HG03469 (cell line): ENCODE results near the gene PVALB.

ENCODE experiments used
- ATAC-seq: cut with Tn5 transposase; IDR thresholded peaks from one replicate; pipeline ENCODE4 v1.9.1; 2021; ENCODE audit warnings: mild to moderate bottlenecking, moderate library complexity, moderate number of reproducible peaks; ENCODE audit not compliant: unreplicated experiment

Gene PVALB

DNA sequence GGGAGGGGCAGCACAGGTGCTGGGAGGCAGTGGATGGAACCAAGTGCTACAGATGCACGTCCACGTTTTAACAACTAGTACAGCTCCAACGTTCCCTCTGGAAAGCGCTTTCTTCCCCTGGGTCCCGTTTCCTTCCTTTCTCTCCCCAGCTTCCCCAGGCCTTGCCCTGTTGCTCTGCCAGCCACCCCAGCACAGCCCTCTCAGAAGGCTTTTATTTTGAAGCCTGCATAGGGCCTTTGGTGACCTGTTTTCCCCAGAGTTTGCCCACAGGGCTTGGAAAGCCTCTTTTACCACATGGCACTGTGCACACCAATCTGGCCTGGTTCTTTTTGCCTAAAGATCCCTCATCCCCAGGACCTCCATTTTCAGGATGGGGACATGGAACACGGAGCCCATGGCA lies 30.1 kb upstream of the PVALB start:
- ATAC-seq, result no peak

DNA sequence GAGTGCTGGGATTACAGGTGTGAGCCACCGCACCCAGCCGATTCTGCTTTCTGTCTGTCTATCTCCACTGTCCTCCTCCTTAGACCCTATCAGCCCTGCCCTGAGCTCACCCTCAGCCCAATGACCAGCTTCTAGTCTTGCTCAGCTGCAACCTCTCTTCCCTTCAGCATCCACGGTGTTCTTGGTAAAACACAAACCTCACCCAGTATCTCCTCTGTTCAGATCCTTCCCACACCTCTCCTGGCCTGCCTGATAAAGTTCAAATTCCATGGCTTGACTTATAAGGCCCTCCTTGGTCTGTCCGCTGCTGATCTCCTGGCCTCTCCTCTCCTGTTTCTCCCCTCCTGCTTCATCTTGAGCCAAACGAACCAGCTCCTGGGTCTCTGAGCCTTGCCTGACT lies 29.4 kb upstream of the PVALB start:
- no peak for ATAC-seq

DNA sequence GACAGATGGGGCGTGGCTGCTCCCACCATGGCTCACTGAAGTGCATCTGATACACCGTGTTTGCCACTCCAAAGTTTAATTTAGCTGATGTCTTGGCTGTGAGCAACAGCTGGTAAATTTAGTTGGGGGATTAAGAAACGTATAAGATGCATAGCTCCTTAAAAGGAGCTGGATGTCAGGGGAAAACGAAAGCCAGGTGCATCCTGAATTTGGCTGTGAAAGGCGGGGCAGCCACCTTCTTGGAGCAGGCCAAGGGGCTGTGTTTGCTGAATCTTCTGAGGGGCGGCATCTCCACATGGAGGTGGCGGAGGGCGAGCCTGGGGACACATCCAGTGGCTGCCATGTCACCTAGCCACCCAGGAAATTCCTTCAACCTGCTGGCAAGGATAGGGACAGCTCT lies 23.3 kb upstream of the PVALB start:
- ATAC-seq, result no peak

DNA sequence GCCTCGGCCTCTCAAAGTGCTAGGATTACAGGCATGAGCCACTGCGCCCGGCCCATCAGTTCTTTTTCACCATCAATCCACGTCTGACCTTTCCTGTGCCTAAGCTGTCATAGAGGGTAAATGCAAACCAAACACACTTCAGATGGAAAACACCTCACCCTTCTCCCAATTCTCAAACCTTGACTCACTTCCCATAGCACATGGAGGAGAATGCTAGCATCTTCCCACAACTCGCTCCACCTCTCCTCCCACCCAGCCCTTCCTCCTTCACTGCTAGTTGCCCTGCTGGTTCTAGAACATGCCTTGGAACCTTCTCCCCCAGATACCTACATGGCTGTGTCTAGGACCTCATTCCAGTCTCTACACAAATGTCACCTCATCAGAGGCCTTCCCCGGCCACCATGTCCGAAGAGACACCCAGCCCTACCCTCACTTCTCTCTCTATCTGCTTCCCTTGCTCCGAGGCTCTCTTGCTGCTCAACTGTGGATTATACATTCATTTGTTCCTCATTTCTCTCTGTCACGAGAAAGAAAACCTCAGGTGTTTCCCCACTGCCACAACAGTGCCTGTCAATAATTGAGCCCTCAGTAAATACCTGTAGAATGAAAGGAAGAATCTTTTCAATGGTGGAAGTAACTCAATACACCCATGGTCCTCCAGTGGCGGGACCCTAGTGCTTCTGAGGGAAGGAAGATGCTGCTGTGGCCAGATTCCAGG lies 22.7 kb upstream of the PVALB start:
- ATAC-seq, result no peak

DNA sequence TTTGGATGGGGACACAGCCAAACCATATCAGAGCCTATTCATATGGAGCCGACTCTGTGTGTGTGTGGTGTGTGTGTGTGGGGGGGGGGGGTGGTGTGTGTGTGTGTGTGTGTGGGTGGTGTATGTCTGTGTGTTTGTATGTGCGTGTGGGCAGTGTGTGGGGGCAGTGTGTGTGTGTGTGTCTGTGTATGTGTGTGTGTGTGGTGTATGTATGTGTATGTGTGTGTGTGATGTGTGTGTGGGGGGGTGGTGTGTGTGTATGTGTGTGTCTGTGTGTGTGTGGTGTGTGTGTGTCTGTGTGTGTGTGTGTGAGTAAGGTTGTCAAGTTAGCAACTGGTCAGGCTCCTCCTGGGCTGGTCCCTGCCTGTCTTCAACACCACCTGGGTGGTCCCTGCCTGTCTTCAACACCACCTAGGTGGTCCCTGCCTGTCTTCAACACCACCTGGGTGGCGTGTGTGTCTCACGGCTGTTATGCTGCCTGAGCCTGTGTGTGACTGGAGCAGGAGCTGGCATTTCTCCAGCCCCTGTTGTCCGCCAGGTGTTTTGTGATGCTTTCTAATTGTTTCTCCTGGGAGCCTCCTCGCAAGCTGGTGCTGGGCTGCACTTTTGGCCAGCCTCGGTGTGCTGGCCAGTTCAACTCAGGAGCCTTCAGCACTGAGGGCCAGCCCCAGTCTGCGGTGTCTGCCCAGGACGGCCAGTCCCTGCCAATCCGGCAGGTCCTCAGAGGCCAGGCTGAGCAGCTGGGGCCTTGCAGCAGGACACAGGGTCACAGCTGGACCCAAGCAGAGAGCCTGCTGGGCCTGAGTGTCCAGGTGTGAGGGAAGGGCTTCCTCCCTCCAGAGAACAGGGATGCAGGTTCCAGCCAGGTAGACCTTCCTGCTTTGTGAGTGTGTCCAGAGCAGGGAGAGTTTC lies 21.5 kb upstream of the PVALB start:
- ATAC-seq, result no peak

DNA sequence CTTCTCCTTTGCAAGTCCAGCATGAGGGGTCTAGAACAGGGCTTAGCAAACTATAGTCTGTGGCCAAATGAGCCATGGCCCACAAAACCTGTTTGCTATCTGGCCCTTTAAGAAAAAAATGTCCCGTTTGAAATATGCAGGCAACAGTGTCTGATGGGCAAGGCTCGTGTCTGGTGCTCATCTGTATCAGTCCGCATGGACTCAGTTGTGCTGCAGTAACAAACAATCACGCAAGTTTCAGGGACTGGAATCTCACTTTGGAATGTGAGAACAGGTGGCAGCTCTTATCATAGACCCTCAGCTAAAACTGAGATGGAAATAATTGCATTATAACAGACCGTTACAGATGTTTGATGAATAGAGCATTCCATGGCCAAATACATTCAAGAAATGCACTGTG lies 19.1 kb upstream of the PVALB start:
- no peak for ATAC-seq

DNA sequence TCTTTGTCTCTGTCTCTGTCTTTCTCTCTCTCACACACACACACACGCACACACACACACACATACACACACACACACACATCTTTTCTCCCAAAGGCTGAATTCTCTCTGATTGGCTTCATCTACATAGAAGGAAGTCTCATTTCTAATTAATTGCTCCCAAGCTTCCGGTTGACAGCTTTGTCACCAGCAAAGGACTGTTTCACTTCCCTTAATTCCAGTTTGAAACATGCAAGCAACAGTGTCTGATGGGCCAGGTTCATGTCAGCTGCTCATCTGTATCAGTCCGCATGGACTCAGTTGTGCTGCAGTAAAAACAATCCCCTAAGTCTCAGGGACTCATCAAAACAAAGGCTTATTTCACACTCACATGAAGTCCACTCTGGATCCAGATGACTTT lies 16.2 kb upstream of the PVALB start:
- no peak for ATAC-seq

DNA sequence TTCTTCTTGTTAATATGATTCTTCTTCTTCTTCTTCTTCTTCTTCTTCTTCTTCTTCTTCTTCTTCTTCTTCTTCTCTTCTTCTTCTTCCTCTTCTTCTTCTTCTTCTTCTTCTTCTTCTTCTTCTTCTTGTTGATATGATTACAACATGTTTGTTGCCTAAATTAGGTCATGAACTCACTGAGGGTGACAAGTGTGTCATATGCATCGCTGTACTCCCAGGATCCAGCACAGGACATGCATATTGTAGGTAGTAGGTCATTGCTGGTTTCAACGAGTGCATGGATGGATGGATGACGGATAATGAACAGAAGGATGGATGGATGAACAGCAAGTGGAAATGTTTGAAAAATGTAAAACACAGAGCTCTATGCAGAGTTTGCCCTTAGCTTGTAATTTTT lies 14.9 kb upstream of the PVALB start:
- ATAC-seq, result no peak

DNA sequence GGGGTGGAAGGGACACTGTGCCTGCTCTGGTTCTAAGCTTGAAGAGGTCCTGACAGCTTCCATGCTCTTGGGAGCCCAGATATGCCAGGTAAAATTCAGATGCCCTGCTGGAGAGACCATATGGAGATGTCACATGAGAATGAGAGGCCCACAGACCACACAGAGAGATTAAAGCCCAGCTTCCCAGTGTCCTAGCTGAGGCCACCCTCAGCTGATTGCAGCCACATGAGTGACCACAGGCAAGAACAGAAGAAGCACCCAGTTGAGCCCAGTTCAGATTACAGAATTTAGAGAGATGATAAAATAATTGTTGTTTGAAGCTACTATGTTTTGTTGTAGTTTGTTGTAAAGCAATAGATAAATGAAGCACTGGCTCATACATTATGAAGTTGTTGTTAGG lies 14.4 kb upstream of the PVALB start:
- no peak for ATAC-seq

DNA sequence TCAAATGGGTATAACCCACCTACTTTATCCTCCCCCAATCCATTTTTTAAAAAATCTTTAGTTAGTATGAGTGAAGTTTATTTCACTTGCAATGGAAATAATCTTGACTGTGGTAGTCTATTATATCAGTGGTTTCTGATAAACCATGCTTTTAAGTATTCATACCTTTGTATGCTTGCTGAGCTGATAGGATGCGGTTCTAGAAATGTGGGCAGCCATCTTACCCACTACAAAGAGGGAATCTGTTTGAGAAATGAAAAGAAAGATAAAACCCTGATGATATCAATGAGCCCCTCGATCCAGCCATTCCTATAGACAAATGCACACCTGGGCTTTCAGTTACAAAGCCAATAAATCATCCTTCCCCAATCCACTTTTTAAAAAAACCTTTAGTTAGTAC lies 13.8 kb upstream of the PVALB start:
- ATAC-seq, result no peak

DNA sequence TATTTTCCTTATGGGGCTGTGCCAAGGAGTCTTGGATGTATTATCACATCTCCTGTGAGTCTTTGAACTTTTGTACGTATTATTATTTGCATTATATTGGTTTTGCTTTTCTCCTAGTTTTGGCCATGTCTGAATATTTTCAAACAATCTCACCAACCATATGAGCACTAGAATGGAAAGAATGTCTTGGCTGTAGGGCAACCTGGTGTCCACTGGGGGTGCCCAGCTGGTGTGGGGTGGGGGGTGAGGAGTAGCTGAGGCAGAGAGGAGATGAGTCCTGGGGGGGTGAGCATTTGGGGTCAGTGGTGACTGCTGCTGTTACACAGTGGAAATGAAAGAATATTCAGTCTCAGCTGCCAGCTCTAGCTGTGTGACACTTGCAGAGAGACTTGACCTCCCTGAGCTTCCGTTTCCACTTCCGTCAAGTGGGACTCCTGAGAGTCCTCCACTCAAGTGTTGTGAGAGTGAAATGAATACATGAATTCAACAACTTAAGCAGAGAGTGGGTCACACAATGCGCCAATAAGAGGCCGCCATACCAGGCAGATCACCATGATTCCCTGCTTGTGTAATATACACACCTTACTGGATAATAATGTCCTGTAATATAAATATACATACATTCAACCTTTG lies 12.7 kb upstream of the PVALB start:
- no peak for ATAC-seq

DNA sequence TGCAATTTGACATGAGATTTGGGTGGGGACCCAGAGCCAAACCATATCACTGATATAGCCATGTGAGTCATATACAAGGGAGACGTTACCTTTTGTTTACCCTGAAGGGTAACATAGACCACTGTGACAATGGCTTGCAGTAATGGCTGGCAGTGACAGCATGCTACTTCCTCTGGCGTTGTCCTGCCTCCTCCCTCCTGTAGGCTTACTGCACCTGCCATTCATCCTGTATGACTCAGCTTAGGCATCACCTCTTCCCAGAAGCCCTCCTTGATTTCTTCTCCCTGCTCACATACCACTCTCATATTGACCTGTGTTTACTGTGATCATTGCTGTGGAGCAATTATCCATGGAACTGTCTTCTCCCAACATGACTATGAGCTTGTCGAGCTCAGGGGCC lies 12.0 kb upstream of the PVALB start:
- no peak for ATAC-seq

DNA sequence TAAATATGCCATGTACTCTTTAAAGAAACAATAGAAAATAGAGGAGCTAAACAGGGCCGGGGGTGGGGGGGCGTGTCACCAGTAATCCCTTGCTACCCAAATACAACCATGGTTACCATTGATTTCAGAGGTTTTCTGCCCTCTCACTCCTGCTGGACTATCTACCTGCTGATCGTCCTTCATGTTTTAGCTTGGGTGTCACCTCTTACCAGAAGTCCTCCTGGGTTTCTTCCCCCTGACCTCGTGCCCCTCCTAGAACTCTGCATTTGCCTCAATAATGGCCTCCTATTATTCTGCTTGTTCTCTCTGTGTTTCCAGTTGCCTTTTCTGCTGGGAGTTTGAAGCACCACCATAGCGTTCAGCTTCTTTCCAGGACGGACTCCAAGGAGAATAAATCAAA lies 9.4 kb upstream of the PVALB start:
- no peak for ATAC-seq

DNA sequence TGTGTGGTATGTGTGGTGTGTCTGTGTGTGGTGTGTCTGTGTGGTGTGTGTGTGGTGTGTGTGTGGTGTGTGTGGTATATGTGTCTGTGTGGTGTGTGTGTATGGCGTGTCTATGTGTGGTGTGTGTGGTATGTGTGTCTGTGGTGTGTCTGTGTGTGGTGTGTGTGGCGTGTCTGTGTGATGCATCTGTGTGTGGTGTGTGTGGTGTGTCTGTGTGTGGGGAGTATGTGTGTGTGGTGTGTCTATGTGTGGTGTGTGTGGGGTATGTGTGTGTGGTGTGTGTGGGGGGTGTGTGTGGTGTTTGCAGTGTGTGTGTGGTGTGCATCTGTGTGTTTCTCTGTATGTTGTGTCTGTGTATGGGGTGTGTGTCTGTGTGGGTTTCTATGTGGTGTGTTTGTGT lies 7.8 kb upstream of the PVALB start:
- ATAC-seq, result no peak

DNA sequence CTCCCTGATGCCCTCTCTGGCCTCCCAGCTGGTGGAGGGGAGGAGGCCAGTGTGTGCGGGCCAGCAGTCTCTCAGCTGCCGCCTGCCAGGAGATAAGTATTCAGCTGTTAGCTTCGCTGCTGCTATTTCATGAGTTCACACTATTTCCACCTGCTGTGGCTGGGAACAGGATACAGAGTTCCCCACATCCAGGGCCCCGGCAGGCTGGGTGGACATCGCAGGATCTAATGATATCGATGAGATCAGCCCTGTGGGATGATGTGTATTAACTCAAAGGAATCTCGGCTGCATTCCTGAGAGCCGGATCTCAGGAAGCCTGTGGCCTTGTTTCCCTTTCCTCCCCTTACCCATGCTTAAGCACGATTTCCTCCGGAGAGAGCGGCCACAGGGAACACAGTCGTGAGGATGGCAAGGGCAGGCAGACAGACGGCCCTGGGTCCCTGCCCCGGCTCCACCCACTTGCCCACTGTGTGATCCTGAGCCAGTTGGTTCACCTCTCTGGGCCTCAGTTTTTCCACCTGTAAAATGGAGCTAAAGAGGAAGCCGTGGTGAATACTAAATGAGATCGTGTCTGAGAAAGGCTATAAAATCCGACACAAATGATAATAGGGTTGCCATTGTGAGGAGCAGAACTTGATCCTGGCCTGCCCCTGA lies 6.5 kb upstream of the PVALB start:
- ATAC-seq, result no peak

DNA sequence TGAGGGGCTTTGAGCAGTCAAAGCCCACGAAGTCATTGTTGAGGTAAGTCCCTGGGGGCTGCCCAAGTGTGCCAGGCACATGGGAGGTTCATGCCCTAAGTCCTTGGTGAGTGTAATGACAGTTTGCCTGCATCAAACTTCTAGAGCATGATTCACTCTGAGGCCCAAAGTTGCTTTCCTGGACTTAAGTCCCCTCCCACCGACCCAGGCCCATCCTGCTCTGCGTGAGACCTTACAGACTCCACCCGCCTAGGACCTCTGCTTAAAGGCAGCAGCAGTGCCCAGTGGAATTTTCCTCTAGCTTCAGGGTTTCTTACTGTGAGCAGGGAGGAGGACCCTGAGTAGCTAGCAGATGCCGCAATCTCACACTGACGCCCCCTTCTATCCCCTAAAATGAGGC lies 5.7 kb upstream of the PVALB start:
- no peak for ATAC-seq

DNA sequence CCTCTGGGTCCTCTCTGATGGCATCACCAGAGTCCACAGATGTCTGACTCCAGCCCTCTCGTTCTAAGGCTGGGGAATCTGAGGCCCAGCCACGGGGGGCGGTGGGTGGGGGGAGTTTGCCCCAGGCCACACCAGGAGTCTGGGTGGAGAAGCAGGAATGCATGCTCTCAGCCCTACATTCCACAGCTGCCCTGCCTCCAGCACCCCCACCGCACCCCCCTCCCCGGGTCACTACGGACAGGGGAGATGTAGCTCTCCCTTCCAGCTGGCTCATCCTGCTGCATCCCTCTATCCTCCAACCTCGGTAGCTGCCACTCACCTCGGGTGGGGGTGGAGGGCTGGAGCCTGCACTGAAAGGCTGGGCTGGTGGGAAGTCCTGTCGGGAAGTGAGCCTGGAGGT lies 2.3 kb upstream of the PVALB start:
- no peak for ATAC-seq

DNA sequence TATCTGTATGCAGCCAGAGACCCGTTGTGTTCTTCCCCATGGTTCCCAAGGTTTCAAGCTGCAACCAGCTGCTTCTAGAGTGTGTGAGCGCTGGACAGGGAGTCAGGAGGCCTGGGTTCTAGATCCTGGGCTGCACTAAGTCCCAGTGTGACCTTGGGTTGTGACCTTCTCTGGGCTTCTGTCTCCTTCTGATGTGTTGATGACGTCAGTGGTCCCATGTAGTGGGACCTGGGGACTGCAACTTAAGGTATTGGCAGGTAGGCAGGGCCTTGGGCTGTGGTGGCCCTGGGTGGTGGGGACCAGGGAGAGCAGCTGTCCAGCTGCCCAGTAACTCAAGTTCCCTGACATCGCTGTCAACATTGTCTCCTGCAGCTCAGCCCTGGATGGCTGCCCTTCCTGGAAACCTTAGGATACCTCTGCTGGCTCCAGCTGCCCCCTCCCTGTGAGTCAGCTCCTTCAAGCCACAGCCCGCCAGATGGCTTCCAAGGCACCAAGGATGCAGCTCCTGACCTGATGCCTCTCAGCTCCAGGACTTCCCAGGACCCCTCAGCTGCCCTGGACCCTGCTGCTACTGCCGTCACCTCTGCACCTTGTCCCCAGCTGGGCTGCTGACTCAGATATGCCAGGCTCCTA lies 1.3 kb upstream of the PVALB start:
- ATAC-seq, result no peak

DNA sequence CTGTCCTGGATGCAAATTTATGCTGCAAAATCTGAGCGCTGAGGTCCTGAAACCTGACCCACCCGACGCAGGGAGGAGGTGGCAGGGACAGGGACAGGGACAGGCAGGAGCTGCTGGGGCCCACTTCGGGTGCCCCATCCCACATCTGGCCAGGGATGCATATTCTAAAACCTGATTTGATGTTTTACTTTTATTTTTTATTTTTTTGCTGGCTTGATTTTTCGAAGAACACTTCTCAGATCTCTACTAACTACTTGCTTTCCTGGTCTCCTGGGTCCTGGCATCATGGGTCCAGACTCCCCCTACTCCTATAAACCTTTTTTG lies 652 bp upstream of the PVALB start:
- ATAC-seq, result no peak

DNA sequence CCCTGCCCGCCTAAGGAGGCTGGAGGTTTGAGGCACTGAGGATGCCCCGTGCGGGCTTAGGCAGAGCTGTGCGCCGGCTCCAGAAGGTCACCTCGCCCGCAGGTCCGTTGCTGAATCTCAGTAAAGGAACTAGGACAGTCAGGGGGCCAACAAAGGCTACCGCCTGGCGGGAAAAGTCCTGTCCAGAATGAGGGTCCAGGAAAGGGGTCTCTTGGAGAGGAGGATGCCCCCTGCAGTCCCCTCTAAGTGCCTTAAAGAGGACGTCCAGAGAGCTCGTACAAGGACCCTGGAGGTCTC lies 548 bp downstream of the PVALB start:
- no peak for ATAC-seq

DNA sequence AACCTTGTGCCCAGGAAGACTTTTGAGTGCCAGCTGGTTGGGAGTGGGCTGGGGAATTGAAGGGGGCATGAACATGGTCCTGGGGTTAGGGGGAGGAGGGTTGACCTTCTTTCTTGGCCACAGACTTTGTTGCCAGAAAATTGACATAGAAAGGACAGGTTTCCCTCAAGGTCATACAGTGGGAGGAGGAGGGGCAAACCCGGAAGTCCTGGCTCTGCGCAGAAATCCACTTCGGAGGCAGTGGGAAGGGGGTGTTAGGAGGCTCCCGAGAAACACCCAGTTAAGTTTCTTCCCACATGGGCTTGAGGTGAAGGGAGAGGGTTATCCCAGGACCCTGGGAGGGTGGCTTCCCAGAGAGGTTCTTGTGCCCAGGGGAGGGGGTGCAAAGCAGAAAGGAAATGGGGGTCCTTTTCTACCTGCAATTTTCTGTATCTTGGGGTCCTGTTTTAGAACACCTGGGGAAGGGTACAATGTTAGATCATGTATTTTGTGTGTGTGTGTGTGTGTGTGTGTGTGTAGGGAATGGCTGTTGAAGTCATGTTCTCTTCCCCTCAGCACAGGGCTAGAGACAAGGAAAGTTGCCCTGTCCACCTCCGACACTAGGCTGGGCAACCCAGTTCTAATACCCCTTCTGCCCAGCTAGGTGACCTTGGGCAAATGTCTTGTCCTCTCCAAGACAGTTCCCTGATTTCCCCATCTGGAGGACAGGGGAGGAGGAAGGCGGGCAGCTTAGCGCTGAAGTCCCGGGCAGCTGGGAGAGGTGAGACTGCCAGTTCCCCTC lies 1.1 kb downstream of the PVALB start:
- no peak for ATAC-seq
